IPS DF 4.7 (cell line): ENCODE measurements around the gene USP5.
A peak's percentile ranks its signal among the peaks of the same experiment; 100 is the strongest.

Experiments
- DNase-seq: peaks from one replicate; pipeline ENCODE4 v3.0.0-alpha.2; 2013; ENCODE audit warnings: low spot score; ENCODE audit errors: extremely low read depth

Gene USP5

GRCh38 chr12:6851921-6852650 lies at the start of gene USP5:
Gene USP5 (plus strand): TSS chr12:6852150. CDS start chr12:6852180, 30 bp downstream.
- DNase-seq, result peak; percentile 100

GRCh38 chr12:6807170-6807569 lies 44.8 kb upstream of the USP5 start:
- no peak for DNase-seq

GRCh38 chr12:6809056-6809455 lies 42.9 kb upstream of the USP5 start:
- no peak for DNase-seq

GRCh38 chr12:6810758-6811157 lies 41.2 kb upstream of the USP5 start:
- DNase-seq, result no peak

GRCh38 chr12:6813363-6813762 lies 38.6 kb upstream of the USP5 start:
- DNase-seq, result no peak

- no peak for DNase-seq
Measured at GRCh38 chr12:6816598-6816997, 35.4 kb upstream of the USP5 start.

- DNase-seq, result no peak
Measured at GRCh38 chr12:6817098-6817497, 34.9 kb upstream of the USP5 start.

GRCh38 chr12:6817662-6818157 lies 34.2 kb upstream of the USP5 start:
- no peak for DNase-seq

- DNase-seq, result no peak
Measured at GRCh38 chr12:6818222-6818621, 33.7 kb upstream of the USP5 start.

GRCh38 chr12:6818645-6819044 lies 33.3 kb upstream of the USP5 start:
- DNase-seq, result no peak

GRCh38 chr12:6819106-6820030 lies 32.6 kb upstream of the USP5 start:
- DNase-seq, result no peak

GRCh38 chr12:6820166-6820565 lies 31.8 kb upstream of the USP5 start:
- DNase-seq, result no peak

- DNase-seq, result no peak
Measured at GRCh38 chr12:6821591-6822425, 30.1 kb upstream of the USP5 start, which contains the start of gene GPR162. Gene GPR162 (plus strand): TSS chr12:6821821. CDS start chr12:6823899, 2,078 bp downstream.

GRCh38 chr12:6822426-6823135 lies 29.4 kb upstream of the USP5 start:
- no peak for DNase-seq

- no peak for DNase-seq
Measured at GRCh38 chr12:6823182-6824084, 28.5 kb upstream of the USP5 start.

- DNase-seq, result no peak
Measured at GRCh38 chr12:6824085-6824775, 27.7 kb upstream of the USP5 start.

- no peak for DNase-seq
Measured at GRCh38 chr12:6824901-6825381, 27.0 kb upstream of the USP5 start.

GRCh38 chr12:6825398-6826124 lies 26.4 kb upstream of the USP5 start:
- no peak for DNase-seq
